Epithelial cell of esophagus (primary cell): ENCODE measurements around the gene IQGAP2.
A peak's percentile ranks its signal among the peaks of the same experiment; 100 is the strongest.

Experiments
- DNase-seq: peaks from one replicate; pipeline ENCODE4 v3.0.0; 2010; ENCODE audit warnings: low read depth
- H3K4me3 ChIP-seq: 2 replicates; pipeline ENCODE4 v1.5.1; 2011; ENCODE audit warnings: mild to moderate bottlenecking, low read length, control low read depth
- TF ChIP-seq, protein P1 (sequence below): IDR thresholded peaks from 2 replicates; pipeline ENCODE4 v1.5.1; 2011; ENCODE audit warnings: low read depth, mild to moderate bottlenecking, low read length, control low read depth, inconsistent platforms; ENCODE audit not compliant: insufficient read depth; ENCODE audit errors: missing control alignments

Gene IQGAP2

DNA sequence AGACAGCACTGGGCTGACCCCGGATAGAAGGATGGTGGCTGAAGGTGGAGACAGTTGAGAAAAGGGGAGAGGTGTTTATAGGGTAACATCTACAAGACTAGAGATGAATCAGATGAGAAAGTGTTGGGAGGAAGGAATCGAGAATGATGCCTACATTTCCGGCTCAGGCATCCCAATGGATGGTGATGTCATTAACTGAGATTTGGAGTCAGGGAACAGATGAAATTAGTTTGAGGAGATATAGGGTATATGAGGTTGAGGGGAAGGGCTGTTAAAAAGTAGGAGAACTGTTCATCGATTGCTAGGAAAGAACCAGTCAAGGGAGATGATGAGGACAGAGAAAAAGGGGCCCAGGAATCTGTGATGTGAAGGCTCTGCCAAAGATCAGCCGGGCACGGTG, 24.7 kb upstream of the IQGAP2 start:
- TF ChIP-seq, protein P1, sequence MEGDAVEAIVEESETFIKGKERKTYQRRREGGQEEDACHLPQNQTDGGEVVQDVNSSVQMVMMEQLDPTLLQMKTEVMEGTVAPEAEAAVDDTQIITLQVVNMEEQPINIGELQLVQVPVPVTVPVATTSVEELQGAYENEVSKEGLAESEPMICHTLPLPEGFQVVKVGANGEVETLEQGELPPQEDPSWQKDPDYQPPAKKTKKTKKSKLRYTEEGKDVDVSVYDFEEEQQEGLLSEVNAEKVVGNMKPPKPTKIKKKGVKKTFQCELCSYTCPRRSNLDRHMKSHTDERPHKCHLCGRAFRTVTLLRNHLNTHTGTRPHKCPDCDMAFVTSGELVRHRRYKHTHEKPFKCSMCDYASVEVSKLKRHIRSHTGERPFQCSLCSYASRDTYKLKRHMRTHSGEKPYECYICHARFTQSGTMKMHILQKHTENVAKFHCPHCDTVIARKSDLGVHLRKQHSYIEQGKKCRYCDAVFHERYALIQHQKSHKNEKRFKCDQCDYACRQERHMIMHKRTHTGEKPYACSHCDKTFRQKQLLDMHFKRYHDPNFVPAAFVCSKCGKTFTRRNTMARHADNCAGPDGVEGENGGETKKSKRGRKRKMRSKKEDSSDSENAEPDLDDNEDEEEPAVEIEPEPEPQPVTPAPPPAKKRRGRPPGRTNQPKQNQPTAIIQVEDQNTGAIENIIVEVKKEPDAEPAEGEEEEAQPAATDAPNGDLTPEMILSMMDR = no peak
- DNase-seq = no peak
- H3K4me3 ChIP-seq = no peak overlapping the region

DNA sequence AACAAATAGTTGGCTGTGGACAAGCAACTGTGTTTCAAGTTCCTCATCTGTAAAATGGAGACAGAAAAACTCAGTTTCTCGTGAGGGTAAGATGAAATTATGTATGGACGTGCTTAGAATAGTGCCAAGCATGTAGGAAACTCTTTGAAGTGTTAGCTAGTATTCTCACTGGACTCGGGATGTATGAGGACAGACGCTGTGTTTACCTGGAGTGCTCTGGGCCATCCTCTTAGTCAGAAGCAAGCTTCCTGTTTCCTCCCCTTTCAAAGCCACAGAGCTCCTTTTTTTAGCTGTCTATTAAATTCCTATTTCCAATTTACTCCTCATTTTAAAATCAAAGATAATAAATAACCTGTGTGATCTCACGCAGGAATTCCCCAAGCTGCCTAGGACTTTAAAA, 23.8 kb upstream of the IQGAP2 start:
- H3K4me3 ChIP-seq = no peak overlapping the region
- TF ChIP-seq, protein P1 = no peak
- DNase-seq = peak; percentile 66

DNA sequence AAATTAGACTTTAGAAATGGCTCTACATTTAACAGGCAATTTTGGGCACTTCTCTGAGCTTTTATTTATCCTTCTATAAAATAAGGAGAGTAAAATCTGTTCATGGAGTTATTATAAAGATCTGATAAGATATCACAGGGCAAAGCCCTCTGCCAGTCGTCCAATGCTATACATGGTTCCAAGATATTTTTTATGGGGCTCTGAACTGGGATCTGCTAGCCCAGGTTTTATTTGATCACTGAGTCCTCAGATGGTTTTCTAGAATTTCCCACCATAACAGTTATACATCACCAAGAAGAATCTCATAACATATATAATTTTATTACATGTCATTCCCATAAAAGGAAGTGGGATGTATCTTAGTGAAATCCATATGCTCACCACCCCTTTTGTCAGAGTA, 23.2 kb upstream of the IQGAP2 start:
- TF ChIP-seq, protein P1 = no peak
- no peak for DNase-seq
- no peak overlapping the region for H3K4me3 ChIP-seq

DNA sequence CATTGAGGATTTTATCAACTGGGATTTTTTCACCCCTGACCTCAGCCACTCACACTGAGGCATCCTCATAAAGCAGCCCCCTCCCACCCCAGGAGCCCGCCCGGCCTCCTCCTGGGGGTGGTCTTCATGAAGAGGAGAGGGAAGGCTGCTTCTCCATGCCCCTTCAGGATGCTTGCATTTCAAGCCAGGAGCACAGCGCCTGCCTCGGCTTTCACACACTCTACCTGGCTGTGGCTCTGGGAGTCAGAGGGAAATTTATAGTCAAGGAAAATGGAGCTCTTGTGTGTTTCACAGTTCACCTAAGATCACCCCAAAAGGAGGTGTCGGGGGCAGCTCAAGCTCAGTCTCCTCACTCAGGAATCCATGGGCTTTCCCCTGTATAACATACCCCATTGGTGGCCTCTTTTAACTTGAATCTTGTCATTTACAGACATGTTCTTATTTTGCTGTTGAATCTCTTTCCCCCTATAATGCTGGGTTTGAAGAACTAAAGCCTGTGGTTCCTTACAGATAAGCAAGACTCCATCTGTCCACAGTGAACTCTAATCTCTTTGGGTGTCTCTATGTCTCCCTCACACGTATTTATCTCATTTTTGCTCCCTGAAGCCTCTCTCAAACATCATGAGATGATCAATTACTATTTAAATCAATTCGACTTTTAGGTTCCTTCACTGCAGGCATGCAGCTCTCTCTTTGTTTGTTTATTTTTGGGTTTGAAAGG, 22.6 kb upstream of the IQGAP2 start:
- TF ChIP-seq, protein P1 = no peak
- no peak overlapping the region for H3K4me3 ChIP-seq
- DNase-seq = no peak

DNA sequence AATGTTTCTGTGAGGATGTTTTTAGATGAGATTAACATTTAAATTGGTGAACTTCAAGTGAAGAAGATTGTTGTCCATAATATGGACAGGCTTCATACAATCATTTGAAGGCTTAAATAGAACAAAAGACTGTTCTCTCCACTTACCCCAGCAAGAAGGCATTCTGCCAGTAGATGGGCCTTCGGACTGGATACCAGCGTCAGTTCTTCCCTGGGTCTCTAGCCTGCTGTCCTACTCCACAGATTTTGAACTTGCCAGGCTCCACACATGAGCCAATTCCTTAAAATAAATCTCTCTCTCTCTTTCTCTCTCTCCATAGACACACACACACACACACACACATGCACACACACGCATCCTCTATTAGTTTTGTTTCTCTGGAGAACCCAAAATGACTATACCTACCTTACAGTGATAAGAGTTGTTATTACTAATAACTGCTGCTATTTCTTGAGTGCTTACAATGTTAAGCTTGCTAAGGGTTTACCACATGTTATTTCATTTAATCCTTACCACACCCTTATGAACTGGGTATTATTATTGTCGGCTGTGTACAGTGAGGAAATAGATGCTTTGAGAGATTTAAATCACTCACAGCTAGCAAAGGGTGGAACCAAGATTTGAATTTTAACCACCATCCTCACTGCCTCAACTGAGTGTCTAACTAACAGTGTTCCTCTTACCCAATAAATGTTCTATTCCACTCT, 19.8 kb upstream of the IQGAP2 start:
- TF ChIP-seq, protein P1 = no peak
- no peak overlapping the region for H3K4me3 ChIP-seq
- no peak for DNase-seq

DNA sequence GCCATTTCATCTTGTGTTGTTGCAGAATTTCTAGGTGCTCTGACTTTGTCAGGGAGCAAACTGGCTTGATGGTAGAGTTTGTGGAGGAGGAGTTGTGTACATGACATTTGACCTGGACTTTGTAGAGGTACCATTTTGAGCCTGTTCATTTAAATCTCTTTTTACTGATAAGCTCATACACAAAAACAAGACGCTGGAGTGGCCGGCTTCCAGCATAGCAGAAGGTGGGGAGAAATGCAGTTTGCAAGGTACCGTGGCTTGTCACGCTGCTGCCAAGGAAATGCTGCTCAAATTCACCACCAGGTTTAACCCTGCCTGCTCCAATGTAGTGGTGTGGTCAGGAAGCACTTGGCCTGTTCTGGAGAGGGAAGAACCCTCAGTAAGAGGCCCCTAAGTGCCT, 18.9 kb upstream of the IQGAP2 start:
- no peak overlapping the region for H3K4me3 ChIP-seq
- DNase-seq = no peak
- TF ChIP-seq, protein P1 = no peak
